HEK293 (cell line): ENCODE measurements around the gene B3GAT1.

ENCODE experiments used
- CTCF ChIP-seq: fragments of 450-650 bp; formaldehyde crosslinking; IDR thresholded peaks from 2 replicates; pipeline ENCODE4 v1.5.1; 2016; ENCODE audit warnings: missing biosample characterization, missing genetic modification characterization
- KLF1 ChIP-seq: fragments of 450-650 bp; formaldehyde crosslinking; IDR thresholded peaks from 2 replicates; pipeline ENCODE4 v1.5.1; 2016; ENCODE audit warnings: missing biosample characterization, missing genetic modification characterization
- PATZ1 ChIP-seq: fragments of 450-650 bp; formaldehyde crosslinking; IDR thresholded peaks from 2 replicates; pipeline ENCODE4 v1.5.1; 2016; ENCODE audit warnings: missing biosample characterization, missing genetic modification characterization
- REST ChIP-seq: fragments of 450-650 bp; formaldehyde crosslinking; IDR thresholded peaks from 2 replicates; pipeline ENCODE4 v1.5.1; 2016; ENCODE audit warnings: missing biosample characterization, missing genetic modification characterization
- YY1 ChIP-seq: fragments of 450-650 bp; formaldehyde crosslinking; IDR thresholded peaks from 2 replicates; pipeline ENCODE4 v1.5.1; 2018; ENCODE audit warnings: missing biosample characterization, missing genetic modification characterization
- ZBTB11 ChIP-seq: fragments of 450-650 bp; formaldehyde crosslinking; conservative IDR thresholded peaks from 2 replicates; pipeline ENCODE4 v1.5.1; 2016; ENCODE audit warnings: low read depth, missing biosample characterization, missing genetic modification characterization
- ZNF121 ChIP-seq: fragments of 450-650 bp; formaldehyde crosslinking; IDR thresholded peaks from 2 replicates; pipeline ENCODE4 v1.5.1; 2016; ENCODE audit warnings: missing biosample characterization, missing genetic modification characterization
- ZNF292 ChIP-seq: fragments of 450-650 bp; formaldehyde crosslinking; IDR thresholded peaks from 2 replicates; pipeline ENCODE4 v1.5.1; 2016; ENCODE audit warnings: low read depth, missing biosample characterization, missing genetic modification characterization, borderline replicate concordance
- ZNF707 ChIP-seq: fragments of 450-650 bp; formaldehyde crosslinking; IDR thresholded peaks from 2 replicates; pipeline ENCODE4 v1.5.1; 2016; ENCODE audit warnings: missing biosample characterization, missing genetic modification characterization
- ZNF777 ChIP-seq: fragments of 450-650 bp; formaldehyde crosslinking; IDR thresholded peaks from 2 replicates; pipeline ENCODE4 v1.5.1; 2017; ENCODE audit warnings: missing biosample characterization, missing genetic modification characterization, borderline replicate concordance
- ZNF791 ChIP-seq: fragments of 450-650 bp; formaldehyde crosslinking; IDR thresholded peaks from 2 replicates; pipeline ENCODE4 v1.5.1; 2016; ENCODE audit warnings: missing biosample characterization, missing genetic modification characterization
- ZSCAN23 ChIP-seq: fragments of 450-650 bp; formaldehyde crosslinking; IDR thresholded peaks from 2 replicates; pipeline ENCODE4 v1.5.1; 2016; ENCODE audit warnings: missing biosample characterization, missing genetic modification characterization

GRCh38 chr11:134349802-134350355 is 62.2 kb downstream of the B3GAT1 start:
- TF ChIP-seq REST (no peak), CTCF (tag by site-specific recombination) (no peak), ZSCAN23 (tag by site-specific recombination) (no peak), ZBTB11 (tag by site-specific recombination) (no peak), ZNF292 (tag by site-specific recombination) (no peak), KLF1 (tag by site-specific recombination) (no peak), ZNF777 (tag by site-specific recombination) (no peak), ZNF791 (tag by site-specific recombination) (no peak), YY1 (tag by site-specific recombination) (no peak), ZNF707 (tag by site-specific recombination) (no peak), ZNF121 (no peak), PATZ1 (tag by site-specific recombination) (no peak)
